K562 (cell line): ENCODE data around the gene SAE1. TPM values are rescaled to one million over a fixed set of nuclear protein-coding genes. Genes with fewer than 3 reads are reported as not detected.
A peak's percentile ranks its signal among the peaks of the same experiment; 100 is the strongest.

Source experiments
- CHD2 ChIP-seq: IDR thresholded peaks from 2 replicates; pipeline ENCODE4 v1.6.1; 2011; ENCODE audit warnings: low read depth, low read length
- MAFK ChIP-seq: IDR thresholded peaks from 2 replicates; pipeline ENCODE4 v1.6.1; 2011; ENCODE audit warnings: low read length, improper control_type of control experiment
- SRSF9 ChIP-seq: fragments of 200-400 bp; formaldehyde crosslinking; IDR thresholded peaks from 2 replicates; pipeline ENCODE4 v1.6.1; 2017; ENCODE audit warnings: low read depth, low read length, borderline replicate concordance
- TBL1XR1 ChIP-seq, 2 experiments: IDR thresholded peaks; 2 replicates each; pipeline ENCODE4 v1.6.1; 2012; ENCODE audit warnings: improper control_type of control experiment in 2 of 2, low read length in 2 of 2, mild to moderate bottlenecking in 1 of 2
- TCF7 ChIP-seq: sonication (generic); IDR thresholded peaks from 2 replicates; pipeline ENCODE4 v1.6.1; 2016; ENCODE audit warnings: antibody characterized with exemption, borderline replicate concordance
- ZNF23 ChIP-seq: fragments of 250-450 bp; sonication (Bioruptor Pico); IDR thresholded peaks from 2 replicates; pipeline ENCODE4 v1.4.0; 2020; ENCODE audit warnings: mild to moderate bottlenecking
- ZNF717 ChIP-seq: fragments of 250-450 bp; sonication (Bioruptor Pico); IDR thresholded peaks from 2 replicates; pipeline ENCODE4 v1.5.0; 2021
- polyA plus RNA-seq, 8 experiments: library from polyadenylated mRNA; depleted of rRNA in 4 of 8; stranded (reverse) in 5 of 8; unstranded in 3 of 8; fragments of >200 nt; fragmentation: Nextera tagmentation in 2 of 8; fragmentation: Illumina TruSeq in 1 of 8; extraction: Ambion mirVana in 2 of 8; extraction: Trizol in 1 of 8; gene quantifications; 2 replicates each; pipeline versions ENCODE4 v1.2.1 to v1.2.3, GENCODE V29; 2011 to 2014; ENCODE audit warnings: inconsistent platforms in 1 of 8, missing spikeins in 1 of 8
- total RNA-seq, 7 experiments: library from RNA; depleted of rRNA in 6 of 7; stranded (reverse); fragments of >200 nt in 6 of 7; fragmentation: Illumina TruSeq in 2 of 7; extraction: Trizol in 2 of 7; gene quantifications; 2 replicates each; pipeline versions ENCODE4 v1.2.1 to v1.2.3, GENCODE V29; 2011 to 2021; ENCODE audit warnings: low replicate concordance in 1 of 7
- TF ChIP-seq, protein P1 (sequence below): sonication (generic); formaldehyde crosslinking; IDR thresholded peaks from 2 replicates; pipeline ENCODE4 v1.4.0; 2020; ENCODE audit warnings: mild to moderate bottlenecking, missing genetic modification reagents
- TF ChIP-seq, protein P2 (sequence below): sonication (generic); formaldehyde crosslinking; IDR thresholded peaks from 2 replicates; pipeline ENCODE4 v1.8.1; 2023; ENCODE audit warnings: mild to moderate bottlenecking, missing genetic modification reagents, moderate library complexity
- TF ChIP-seq, protein P3 (sequence below), 3 experiments: IDR thresholded peaks in 2 of 3; conservative IDR thresholded peaks in 1 of 3; 2 replicates each; pipeline ENCODE4 v1.5.1; 2011 to 2012; ENCODE audit warnings: low read length in 3 of 3, mild to moderate bottlenecking in 3 of 3, control low read depth in 2 of 3, improper control_type of control experiment in 1 of 3, inconsistent platforms in 1 of 3, low read depth in 1 of 3, mixed read lengths in 1 of 3, moderate library complexity in 1 of 3; ENCODE audit not compliant: insufficient read depth in 2 of 3

Gene SAE1
- total and polyA plus RNA-seq, 9 of the 15 experiments (the other 6 are each of a cell fraction or from before 2014, with no cell fraction given): 82.8 to 299 (median 217) TPM

DNA sequence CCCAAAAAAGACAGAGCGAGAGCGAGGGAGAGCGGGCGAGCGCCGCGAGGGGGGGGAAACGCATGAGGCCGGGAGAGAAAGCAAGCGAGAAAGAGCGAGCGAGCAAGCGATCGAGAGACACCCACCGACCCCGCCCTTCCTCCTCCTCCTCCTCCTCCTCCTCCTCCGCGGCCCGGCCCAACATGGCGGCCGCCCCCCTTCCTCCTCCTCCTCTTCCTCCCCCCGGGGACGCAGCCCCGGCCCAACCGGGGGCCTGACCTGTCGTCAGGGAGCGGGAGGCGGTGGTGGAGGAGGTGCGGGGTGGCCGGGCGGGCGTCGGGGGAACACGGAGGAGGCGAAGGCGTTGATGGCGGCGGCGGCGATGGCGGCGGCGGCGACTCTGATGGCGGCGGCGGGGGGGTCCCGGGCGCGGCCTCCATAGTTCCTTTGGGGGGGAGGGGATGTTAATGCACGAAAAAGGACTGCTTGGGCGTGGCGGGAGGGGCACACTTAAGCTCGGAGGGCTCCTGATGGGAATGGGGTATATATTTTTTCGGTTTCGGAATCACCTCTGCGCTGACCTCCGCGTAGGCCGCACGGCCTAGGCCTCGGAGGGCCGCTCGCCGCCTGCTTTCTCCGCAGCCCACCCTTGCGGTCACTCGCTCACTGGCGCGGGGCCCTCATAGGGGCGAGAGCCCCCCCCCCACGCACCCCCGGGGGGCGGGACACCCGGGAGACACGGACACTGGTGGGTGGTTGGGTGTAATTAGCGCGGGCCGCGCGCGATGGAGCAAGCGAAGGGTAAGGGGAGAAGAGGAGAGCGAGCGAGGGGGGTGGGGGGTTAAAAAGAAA lies 18.3 kb upstream of the SAE1 start (continued):
- TF ChIP-seq, protein P1, sequence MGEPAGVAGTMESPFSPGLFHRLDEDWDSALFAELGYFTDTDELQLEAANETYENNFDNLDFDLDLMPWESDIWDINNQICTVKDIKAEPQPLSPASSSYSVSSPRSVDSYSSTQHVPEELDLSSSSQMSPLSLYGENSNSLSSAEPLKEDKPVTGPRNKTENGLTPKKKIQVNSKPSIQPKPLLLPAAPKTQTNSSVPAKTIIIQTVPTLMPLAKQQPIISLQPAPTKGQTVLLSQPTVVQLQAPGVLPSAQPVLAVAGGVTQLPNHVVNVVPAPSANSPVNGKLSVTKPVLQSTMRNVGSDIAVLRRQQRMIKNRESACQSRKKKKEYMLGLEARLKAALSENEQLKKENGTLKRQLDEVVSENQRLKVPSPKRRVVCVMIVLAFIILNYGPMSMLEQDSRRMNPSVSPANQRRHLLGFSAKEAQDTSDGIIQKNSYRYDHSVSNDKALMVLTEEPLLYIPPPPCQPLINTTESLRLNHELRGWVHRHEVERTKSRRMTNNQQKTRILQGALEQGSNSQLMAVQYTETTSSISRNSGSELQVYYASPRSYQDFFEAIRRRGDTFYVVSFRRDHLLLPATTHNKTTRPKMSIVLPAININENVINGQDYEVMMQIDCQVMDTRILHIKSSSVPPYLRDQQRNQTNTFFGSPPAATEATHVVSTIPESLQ: no peak
- TF ChIP-seq ZNF23 (no peak), ZNF717 (no peak), TBL1XR1 (IDR thresholded peaks at IDR 0.05; ENCODE audit: low read length in 2 of 2) (no peak; a peak in 1 of 4 replicates), MAFK (no peak), TCF7 (peak; percentile 59; the same call in 1 of the 2 replicates), SRSF9 (no peak), CHD2 (no peak)
- TF ChIP-seq, protein P2, sequence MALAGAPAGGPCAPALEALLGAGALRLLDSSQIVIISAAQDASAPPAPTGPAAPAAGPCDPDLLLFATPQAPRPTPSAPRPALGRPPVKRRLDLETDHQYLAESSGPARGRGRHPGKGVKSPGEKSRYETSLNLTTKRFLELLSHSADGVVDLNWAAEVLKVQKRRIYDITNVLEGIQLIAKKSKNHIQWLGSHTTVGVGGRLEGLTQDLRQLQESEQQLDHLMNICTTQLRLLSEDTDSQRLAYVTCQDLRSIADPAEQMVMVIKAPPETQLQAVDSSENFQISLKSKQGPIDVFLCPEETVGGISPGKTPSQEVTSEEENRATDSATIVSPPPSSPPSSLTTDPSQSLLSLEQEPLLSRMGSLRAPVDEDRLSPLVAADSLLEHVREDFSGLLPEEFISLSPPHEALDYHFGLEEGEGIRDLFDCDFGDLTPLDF (CRISPR knock-in tag): peak; percentile 69; the same call in 1 of the 2 replicates
- TF ChIP-seq, protein P3, sequence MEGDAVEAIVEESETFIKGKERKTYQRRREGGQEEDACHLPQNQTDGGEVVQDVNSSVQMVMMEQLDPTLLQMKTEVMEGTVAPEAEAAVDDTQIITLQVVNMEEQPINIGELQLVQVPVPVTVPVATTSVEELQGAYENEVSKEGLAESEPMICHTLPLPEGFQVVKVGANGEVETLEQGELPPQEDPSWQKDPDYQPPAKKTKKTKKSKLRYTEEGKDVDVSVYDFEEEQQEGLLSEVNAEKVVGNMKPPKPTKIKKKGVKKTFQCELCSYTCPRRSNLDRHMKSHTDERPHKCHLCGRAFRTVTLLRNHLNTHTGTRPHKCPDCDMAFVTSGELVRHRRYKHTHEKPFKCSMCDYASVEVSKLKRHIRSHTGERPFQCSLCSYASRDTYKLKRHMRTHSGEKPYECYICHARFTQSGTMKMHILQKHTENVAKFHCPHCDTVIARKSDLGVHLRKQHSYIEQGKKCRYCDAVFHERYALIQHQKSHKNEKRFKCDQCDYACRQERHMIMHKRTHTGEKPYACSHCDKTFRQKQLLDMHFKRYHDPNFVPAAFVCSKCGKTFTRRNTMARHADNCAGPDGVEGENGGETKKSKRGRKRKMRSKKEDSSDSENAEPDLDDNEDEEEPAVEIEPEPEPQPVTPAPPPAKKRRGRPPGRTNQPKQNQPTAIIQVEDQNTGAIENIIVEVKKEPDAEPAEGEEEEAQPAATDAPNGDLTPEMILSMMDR (IDR thresholded peaks at IDR 0.05 in 2 of 3, conservative IDR thresholded peaks at IDR 0.05 in 1 of 3; ENCODE audit: insufficient read depth in 2 of 3, low read depth in 1 of 3, low read length in 3 of 3): no peak
- TF ChIP-seq, all 486 proteins: peak for 175
